Uterus (tissue), 2 donors: ENCODE results near the gene TGFBR1.

Experiments
- POLR2A ChIP-seq, 2 donors: fragments of 450-650 bp; IDR thresholded peaks; one replicate each; pipeline ENCODE4 v1.6.1; 2016; ENCODE audit warnings: antibody characterized with exemption in 2 of 2, mild to moderate bottlenecking in 1 of 2, moderate library complexity in 1 of 2
- TF ChIP-seq, protein P1 (sequence below), 4 experiments: fragments of 200-600 bp in 2 of 4; fragments of 450-650 bp in 2 of 4; sonication (generic) in 2 of 4; IDR thresholded peaks; one replicate each; pipeline ENCODE4 v1.5.1; 2016 to 2019; ENCODE audit warnings: antibody characterized with exemption in 4 of 4, mild to moderate bottlenecking in 2 of 4, moderate library complexity in 1 of 4

DNA sequence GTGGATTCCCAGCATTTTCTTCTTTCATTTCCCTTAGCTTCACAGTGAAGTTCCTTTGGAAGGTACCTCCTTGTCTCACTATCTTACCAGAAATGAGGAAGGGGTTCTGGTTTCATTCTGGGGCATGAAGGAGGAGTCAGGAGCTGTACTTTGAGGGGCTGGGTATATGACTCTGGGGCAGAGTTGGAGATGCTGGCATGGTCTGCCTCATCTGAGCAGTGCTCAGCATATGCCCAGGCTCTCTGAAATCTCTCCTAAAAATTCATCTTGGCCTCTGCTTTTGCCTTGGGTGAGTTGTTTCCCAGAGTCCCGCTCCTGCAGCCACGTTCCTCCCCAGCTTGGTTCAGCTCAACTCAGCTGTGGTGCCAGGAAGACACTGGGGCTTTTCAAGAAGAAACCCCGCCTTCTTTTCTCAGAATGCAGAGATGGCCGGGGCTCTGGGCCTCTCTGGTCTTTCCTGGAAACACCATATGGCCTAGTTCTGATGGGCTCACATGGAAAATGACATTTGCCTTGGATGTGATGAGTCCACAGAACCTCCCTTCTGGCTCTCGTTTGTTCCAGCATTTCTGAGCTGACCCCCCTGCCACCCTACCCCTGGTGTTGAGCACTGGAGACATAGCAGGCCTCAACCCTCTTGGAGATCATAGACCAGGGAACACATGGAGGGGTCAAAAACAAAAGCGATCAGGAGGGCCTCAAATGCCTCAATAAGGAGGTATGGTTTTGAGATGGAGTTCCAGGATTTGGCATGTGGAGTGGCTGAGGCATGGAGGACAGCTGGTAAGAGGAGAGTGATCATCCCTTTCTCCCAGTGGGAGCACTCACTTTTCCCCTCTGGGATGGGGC is 12.0 kb upstream of the TGFBR1 start:
- no peak for TF ChIP-seq POLR2A (IDR thresholded peaks at IDR 0.05)
- TF ChIP-seq, protein P1, sequence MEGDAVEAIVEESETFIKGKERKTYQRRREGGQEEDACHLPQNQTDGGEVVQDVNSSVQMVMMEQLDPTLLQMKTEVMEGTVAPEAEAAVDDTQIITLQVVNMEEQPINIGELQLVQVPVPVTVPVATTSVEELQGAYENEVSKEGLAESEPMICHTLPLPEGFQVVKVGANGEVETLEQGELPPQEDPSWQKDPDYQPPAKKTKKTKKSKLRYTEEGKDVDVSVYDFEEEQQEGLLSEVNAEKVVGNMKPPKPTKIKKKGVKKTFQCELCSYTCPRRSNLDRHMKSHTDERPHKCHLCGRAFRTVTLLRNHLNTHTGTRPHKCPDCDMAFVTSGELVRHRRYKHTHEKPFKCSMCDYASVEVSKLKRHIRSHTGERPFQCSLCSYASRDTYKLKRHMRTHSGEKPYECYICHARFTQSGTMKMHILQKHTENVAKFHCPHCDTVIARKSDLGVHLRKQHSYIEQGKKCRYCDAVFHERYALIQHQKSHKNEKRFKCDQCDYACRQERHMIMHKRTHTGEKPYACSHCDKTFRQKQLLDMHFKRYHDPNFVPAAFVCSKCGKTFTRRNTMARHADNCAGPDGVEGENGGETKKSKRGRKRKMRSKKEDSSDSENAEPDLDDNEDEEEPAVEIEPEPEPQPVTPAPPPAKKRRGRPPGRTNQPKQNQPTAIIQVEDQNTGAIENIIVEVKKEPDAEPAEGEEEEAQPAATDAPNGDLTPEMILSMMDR (IDR thresholded peaks at IDR 0.05): no peak
